ENCODE results near the gene PSPH.

The PSPH gene

GRCh38 chr7:55996856-55997500 lies 54.3 kb downstream of the PSPH start:
- DNase-seq, result no peak

- DNase-seq, result no peak
These were observed 58.9 kb downstream of the PSPH start for GRCh38 chr7:55992346-55992745.

- no peak for DNase-seq
These were observed 67.7 kb downstream of the PSPH start for GRCh38 chr7:55983537-55983936.

- no peak for DNase-seq
These were observed 71.0 kb downstream of the PSPH start for GRCh38 chr7:55980266-55980665.

- DNase-seq, result no peak
These were observed 73.4 kb downstream of the PSPH start for GRCh38 chr7:55977831-55978230.

- DNase-seq, result no peak
These were observed 75.1 kb downstream of the PSPH start for GRCh38 chr7:55975988-55976633.

GRCh38 chr7:55973747-55974250 lies 77.4 kb downstream of the PSPH start:
- DNase-seq, result no peak

- DNase-seq, result no peak
These were observed 80.3 kb downstream of the PSPH start for GRCh38 chr7:55970978-55971377.

GRCh38 chr7:55970561-55970960 lies 80.7 kb downstream of the PSPH start:
- no peak for DNase-seq

GRCh38 chr7:55969391-55969790 lies 81.9 kb downstream of the PSPH start:
- no peak for DNase-seq

GRCh38 chr7:55966851-55967250 lies 84.4 kb downstream of the PSPH start:
- no peak for DNase-seq

- peak in 1 of 6 experiments; percentile 4 for DNase-seq
These were observed 85.3 kb downstream of the PSPH start for GRCh38 chr7:55965805-55966421.

- no peak for DNase-seq
These were observed 86.2 kb downstream of the PSPH start for GRCh38 chr7:55965100-55965470.

- peak; percentile 32 to 72 (median 52) for DNase-seq
These were observed 86.8 kb downstream of the PSPH start, which contains the start of gene NIPSNAP2 for GRCh38 chr7:55964261-55965099. TSS of gene NIPSNAP2 (plus strand) at chr7:55964585. CDS start at chr7:55964610, 25 bp downstream.

- no peak for DNase-seq
These were observed 87.6 kb downstream of the PSPH start for GRCh38 chr7:55963584-55964168.

- no peak for DNase-seq
These were observed 89.2 kb downstream of the PSPH start for GRCh38 chr7:55962014-55962413.

Data from stimulated activated naive CD4-positive, alpha-beta T cell (primary cell).